Heart right ventricle (tissue), 16 donors: Measurements from ENCODE around the gene OSBPL8. TPM values are rescaled to one million over a fixed set of nuclear protein-coding genes. Genes with fewer than 3 reads are reported as not detected.

Experiments used
- ATAC-seq, 8 donors: fragments of 200-7000 bp; cut with Tn5 transposase; one replicate each; pipeline ENCODE4 v1.9.1; 2020; ENCODE audit warnings: mild to moderate bottlenecking in 8 of 8, moderate library complexity in 8 of 8, moderate number of reproducible peaks in 1 of 8
- DNase-seq, 2 donors: peaks; one replicate each; pipeline ENCODE4 v3.0.0-alpha.2; 2020
- H3K27ac ChIP-seq, 10 donors: fragments of 200-600 bp; sonication (generic) in 2 of 10; one replicate each; pipeline versions ENCODE4 v1.5.0 to v1.8.0; 2020 to 2022; ENCODE audit warnings: mild to moderate bottlenecking in 3 of 10
- H3K27me3 ChIP-seq, 7 donors: fragments of 200-600 bp; one replicate each; pipeline ENCODE4 v1.8.0; 2021 to 2022; ENCODE audit warnings: mild to moderate bottlenecking in 2 of 7
- H3K36me3 ChIP-seq, 9 donors: fragments of 200-600 bp; sonication (generic) in 1 of 9; one replicate each; pipeline versions ENCODE4 v1.5.0 to v1.8.0; 2020 to 2022; ENCODE audit warnings: mild to moderate bottlenecking in 2 of 9
- H3K4me1 ChIP-seq, 9 donors: fragments of 200-600 bp; sonication (generic) in 1 of 9; one replicate each; pipeline versions ENCODE4 v1.5.0 to v1.8.0; 2020 to 2022; ENCODE audit warnings: mild to moderate bottlenecking in 4 of 9
- H3K4me3 ChIP-seq, 10 donors: fragments of 200-600 bp; sonication (generic) in 2 of 10; one replicate each; pipeline versions ENCODE4 v1.5.0 to v1.8.0; 2020 to 2022; ENCODE audit warnings: mild to moderate bottlenecking in 7 of 10, moderate library complexity in 2 of 10
- H3K9me3 ChIP-seq, 11 donors: fragments of 200-600 bp in 10 of 11; sonication (generic) in 2 of 11; one replicate each; pipeline versions ENCODE4 v1.5.0 to v1.8.0; 2013 to 2022; ENCODE audit warnings: mild to moderate bottlenecking in 2 of 11, control low read depth in 1 of 11, moderate library complexity in 1 of 11
- WGBS, 2 donors: extraction: QIAGEN DNeasy Blood & Tissue Kit; methylation state at CpG; one replicate each; pipeline ENCODE4 v1.1.7; 2013; ENCODE audit warnings: inconsistent platforms in 1 of 2; 5-methylcytosine and 5-hydroxymethylcytosine counted together
- intact Hi-C, 10 donors: fragments of 100-400 bp; cut with DNase I; formaldehyde crosslinking; loops; one replicate each; pipeline versions ENCODE4 v1.11.1 to v1.14.2; 2022
- polyA plus RNA-seq, 2 donors: library from polyadenylated mRNA; stranded (reverse); fragments of 200-250 nt; gene quantifications; one replicate each; pipeline ENCODE4 v1.2.3, GENCODE V29; 2013
- total RNA-seq, 10 donors: library from RNA; stranded (reverse); fragmentation: NEBNext Ultra II Directional in 3 of 10; extraction: Animal tissue kit (Norgen Biotek cat#: 25700) in 3 of 10; gene quantifications; one replicate each; pipeline versions ENCODE4 v1.2.1 to v1.2.4, GENCODE V29; 2021 to 2023
- TF ChIP-seq, protein P1 (sequence below), 9 donors: fragments of 200-600 bp; sonication (generic) in 2 of 9; IDR thresholded peaks; one replicate each; pipeline versions ENCODE4 v1.5.0 to v1.8.0; 2021 to 2022; ENCODE audit warnings: antibody characterized with exemption in 9 of 9, mild to moderate bottlenecking in 5 of 9, moderate library complexity in 1 of 9
- donor health status: Arrhythmogenic right ventricular cardiomyopathy.
- donor health status: ischemic (EF 13 %, LVEDD 7.1; RV severe dilation, severe dysfunction).
- donor health status: healthy with polysubstance abuse.
- donor health status: DM: no; HTN: yes; CAD: no.
- donor health status: DM: no; HTN: no; CAD: no.
- donor health status: ischemic (EF 25% LVEDD 6.9; RV normal size, moderate dysfunction).
- donor health status: ischemic (EF 25% LVEDD 5.7; RV mildly dilated, moderate dysfunction).
- donor health status: healthy.
- donor health status: DM: yes; HTN: yes; CAD: no.
- donor health status: Ischemic cardiomyopathy.
- donor health status: ischemic (EF 35%, LVEDD 5.7; RV mildly dilated, moderate dysfunction).
- donor health status: nonischemic (EF 11% LVEDD 7.7; RV severe dilation, severe dysfunction).
- donor health status: DM: yes; HTN: yes; CAD: no.
- donor health status: PGD.
- donor health status: ischemic (EF 29% LVEDD 5.4; RV normal size, mild dysfunction).
- donor health status: nonischemic (EF 23%, LVEDD 6.1; RV moderate dilation, normal function).

OSBPL8 gene
- total and polyA plus RNA-seq, 12 donors: 5.6 to 50.0 (median 33.3) TPM

- DNase-seq: no peak
- no peak for ATAC-seq
- Histone ChIP-seq H3K27ac (no peak overlapping the region), H3K4me3 (no peak overlapping the region), H3K9me3 (no peaks in the 10 kb centered on the region), H3K4me1 (peaks cover 0 to 24% (median 0%) of the 10 kb centered on the region in 9 donors), H3K36me3 (no peaks in the 10 kb centered on the region), H3K27me3 (no peaks in the 10 kb centered on the region)
- WGBS, 2 donors: 78 to 94% methylated on average over 5 of the region's 5 CpGs
- intact Hi-C loops: no loop called here
- TF ChIP-seq, protein P1, sequence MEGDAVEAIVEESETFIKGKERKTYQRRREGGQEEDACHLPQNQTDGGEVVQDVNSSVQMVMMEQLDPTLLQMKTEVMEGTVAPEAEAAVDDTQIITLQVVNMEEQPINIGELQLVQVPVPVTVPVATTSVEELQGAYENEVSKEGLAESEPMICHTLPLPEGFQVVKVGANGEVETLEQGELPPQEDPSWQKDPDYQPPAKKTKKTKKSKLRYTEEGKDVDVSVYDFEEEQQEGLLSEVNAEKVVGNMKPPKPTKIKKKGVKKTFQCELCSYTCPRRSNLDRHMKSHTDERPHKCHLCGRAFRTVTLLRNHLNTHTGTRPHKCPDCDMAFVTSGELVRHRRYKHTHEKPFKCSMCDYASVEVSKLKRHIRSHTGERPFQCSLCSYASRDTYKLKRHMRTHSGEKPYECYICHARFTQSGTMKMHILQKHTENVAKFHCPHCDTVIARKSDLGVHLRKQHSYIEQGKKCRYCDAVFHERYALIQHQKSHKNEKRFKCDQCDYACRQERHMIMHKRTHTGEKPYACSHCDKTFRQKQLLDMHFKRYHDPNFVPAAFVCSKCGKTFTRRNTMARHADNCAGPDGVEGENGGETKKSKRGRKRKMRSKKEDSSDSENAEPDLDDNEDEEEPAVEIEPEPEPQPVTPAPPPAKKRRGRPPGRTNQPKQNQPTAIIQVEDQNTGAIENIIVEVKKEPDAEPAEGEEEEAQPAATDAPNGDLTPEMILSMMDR (IDR thresholded peaks at IDR 0.05): no peak
Observed at GRCh38 chr12:76457818-76458217, 101.8 kb downstream of the OSBPL8 start.

DNA sequence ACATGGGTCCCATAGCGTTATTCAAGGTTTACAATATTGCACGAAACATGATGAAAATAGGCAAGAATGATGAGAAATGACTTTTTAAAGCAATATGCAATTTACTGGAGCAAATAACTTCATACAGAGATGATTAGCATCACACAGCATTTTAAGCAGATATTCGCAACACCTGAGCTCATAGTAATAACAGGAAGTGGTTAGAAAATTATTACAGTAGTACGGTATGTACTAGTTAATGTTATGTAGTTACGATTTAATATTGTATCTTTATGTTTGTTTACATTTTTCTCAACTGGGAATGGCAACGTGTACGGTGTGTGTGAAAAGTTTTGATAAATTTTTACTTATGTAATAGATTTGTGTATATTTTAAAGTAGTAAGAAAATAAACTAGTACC, 102.6 kb downstream of the OSBPL8 start:
- Histone ChIP-seq H3K27ac (no peak overlapping the region), H3K36me3 (no peaks in the 10 kb centered on the region), H3K9me3 (no peaks in the 10 kb centered on the region), H3K27me3 (no peaks in the 10 kb centered on the region), H3K4me1 (peaks cover 0 to 24% (median 0%) of the 10 kb centered on the region in 9 donors), H3K4me3 (no peak overlapping the region)
- no peak for DNase-seq
- intact Hi-C loops: no loop called here
- no peak for ATAC-seq
- TF ChIP-seq, protein P1 (IDR thresholded peaks at IDR 0.05): no peak
- WGBS, 2 donors: 92 to 93% methylated on average over 7 of the region's 7 CpGs

- H3K4me3 ChIP-seq: no peak overlapping the region
- H3K4me1 ChIP-seq: peaks cover 0 to 18% (median 0%) of the 10 kb centered on the region in 9 donors
- H3K27ac ChIP-seq: no peak overlapping the region
- intact Hi-C loops: no loop called here
- TF ChIP-seq, protein P1 (IDR thresholded peaks at IDR 0.05): peak in 8 of 9 donors; percentile 22 to 67 (median 59)
- H3K9me3 ChIP-seq: no peaks in the 10 kb centered on the region
- peaks cover 0 to under 1% (median 0%) of the 10 kb centered on the region in 9 donors for H3K36me3 ChIP-seq
- no peak for DNase-seq
- peak in 6 of 8 donors; percentile 59 to 84 (median 68) for ATAC-seq
- 50 to 51% methylated on average over 2 of the region's 2 CpGs for WGBS, 2 donors
- H3K27me3 ChIP-seq: no peaks in the 10 kb centered on the region
Observed at GRCh38 chr12:76455582-76456345, 103.8 kb downstream of the OSBPL8 start.

DNA sequence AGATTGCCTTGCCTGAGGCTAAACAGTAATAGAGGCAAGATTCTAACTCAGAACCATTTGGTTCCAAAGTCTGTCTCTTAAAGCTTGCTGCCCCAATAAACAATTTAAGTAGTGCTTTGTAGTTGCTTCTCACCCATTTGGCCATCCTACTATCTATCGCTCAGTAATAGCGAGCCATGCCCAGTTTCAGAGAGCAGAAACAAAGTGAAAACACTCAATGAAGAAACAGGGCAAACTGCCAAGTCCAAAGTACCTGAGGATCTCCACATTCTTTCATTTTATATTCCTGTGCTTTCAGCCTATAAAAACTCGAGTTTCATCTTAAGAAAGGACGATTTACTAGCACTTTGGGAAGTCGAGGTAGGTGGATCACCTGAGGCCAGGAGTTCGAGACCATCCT, 108.0 kb downstream of the OSBPL8 start:
- intact Hi-C loops: loop anchor here in 1 of 10 donors (5.0 kb wide), 1 partner anchor 99 kb away; no protein-coding TSS in a partner anchor

More for the DNA sequence above, 108.0 kb downstream of the OSBPL8 start:
- Histone ChIP-seq H3K27ac (no peak overlapping the region), H3K9me3 (no peaks in the 10 kb centered on the region), H3K27me3 (no peaks in the 10 kb centered on the region), H3K36me3 (peaks cover 0 to 19% (median 8%) of the 10 kb centered on the region in 9 donors), H3K4me3 (no peak overlapping the region), H3K4me1 (peaks cover 0 to 32% (median 5%) of the 10 kb centered on the region in 9 donors)
- ATAC-seq (no peak), DNase-seq (no peak)
- 96 to 97% methylated on average over 6 of the region's 6 CpGs for WGBS, 2 donors
- TF ChIP-seq, protein P1 (IDR thresholded peaks at IDR 0.05): no peak
